Hepatocyte (in vitro differentiated cells): Measurements from ENCODE around the gene SLC34A1. TPM values are rescaled to one million over a fixed set of nuclear protein-coding genes. Genes with fewer than 3 reads are reported as not detected.

ENCODE experiments used
- DNase-seq: peaks from one replicate; pipeline ENCODE4 v3.0.0-alpha.2; 2016; ENCODE audit warnings: low spot score
- H2AFZ ChIP-seq: fragments of 200-600 bp; sonication (generic); 2 replicates; pipeline ENCODE4 v1.6.0; 2016; ENCODE audit warnings: antibody characterized with exemption, mild to moderate bottlenecking
- H3K27ac ChIP-seq: fragments of 200-600 bp; sonication (generic); 2 replicates; pipeline ENCODE4 v1.5.1; 2016; ENCODE audit warnings: mild to moderate bottlenecking
- H3K27me3 ChIP-seq: fragments of 200-600 bp; sonication (generic); 2 replicates; pipeline ENCODE4 v1.6.1; 2016
- H3K36me3 ChIP-seq: fragments of 200-600 bp; sonication (generic); replicated peaks from 2 replicates; pipeline ENCODE4 v1.5.1; 2016; ENCODE audit warnings: low read depth; ENCODE audit not compliant: insufficient read depth
- H3K4me1 ChIP-seq: fragments of 200-600 bp; sonication (generic); 2 replicates; pipeline ENCODE4 v1.5.1; 2016; ENCODE audit warnings: mild to moderate bottlenecking, moderate library complexity; ENCODE audit not compliant: insufficient read depth
- H3K4me2 ChIP-seq: fragments of 200-600 bp; sonication (generic); 2 replicates; pipeline ENCODE4 v1.6.0; 2016
- H3K4me3 ChIP-seq: fragments of 200-600 bp; sonication (generic); 2 replicates; pipeline ENCODE4 v1.5.1; 2016; ENCODE audit warnings: mild to moderate bottlenecking
- H3K79me2 ChIP-seq: fragments of 200-600 bp; sonication (generic); 2 replicates; pipeline ENCODE4 v1.6.0; 2017; ENCODE audit warnings: mild to moderate bottlenecking
- H3K9me2 ChIP-seq: fragments of 200-600 bp; sonication (generic); replicated peaks from 2 replicates; pipeline ENCODE4 v1.6.0; 2017; ENCODE audit warnings: mild to moderate bottlenecking; ENCODE audit not compliant: insufficient read depth
- H3K9me3 ChIP-seq: fragments of 200-600 bp; sonication (generic); 2 replicates; pipeline ENCODE4 v1.5.1; 2016; ENCODE audit warnings: low read depth, mild to moderate bottlenecking
- H4K20me1 ChIP-seq: fragments of 200-600 bp; sonication (generic); 2 replicates; pipeline ENCODE4 v1.6.0; 2016; ENCODE audit warnings: mild to moderate bottlenecking; ENCODE audit not compliant: insufficient read depth, poor library complexity, severe bottlenecking
- EZH2 ChIP-seq: fragments of 200-600 bp; sonication (generic); IDR thresholded peaks from 2 replicates; pipeline ENCODE4 v1.6.1; 2016; ENCODE audit warnings: antibody characterized with exemption, mild to moderate bottlenecking, borderline replicate concordance
- EZH2phosphoT487 ChIP-seq: fragments of 200-600 bp; sonication (generic); IDR thresholded peaks from one replicate; pipeline ENCODE4 v1.6.1; 2018; ENCODE audit warnings: antibody characterized with exemption, mild to moderate bottlenecking, low read depth, moderate library complexity; ENCODE audit not compliant: unreplicated experiment, severe bottlenecking
- WGBS: methylation state at CpG from one replicate; pipeline ENCODE4 v1.1.6; 2016; ENCODE audit warnings: low lambda C conversion rate; ENCODE audit errors: missing lambda C conversion rate; 5-methylcytosine and 5-hydroxymethylcytosine counted together
- polyA plus RNA-seq: library from polyadenylated mRNA; unstranded; fragments of >200 nt; fragmentation: Nextera tagmentation; extraction: Ambion mirVana; gene quantifications from 2 replicates; pipeline ENCODE4 v1.2.1, GENCODE V29; 2016
- total RNA-seq: library from RNA; depleted of rRNA; stranded (reverse); fragments of >200 nt; gene quantifications from 2 replicates; pipeline ENCODE4 v1.2.3, GENCODE V29; 2014
- TF ChIP-seq, protein P1 (sequence below): fragments of 200-600 bp; sonication (generic); IDR thresholded peaks from 2 replicates; pipeline ENCODE4 v1.5.1; 2016; ENCODE audit warnings: antibody characterized with exemption, mild to moderate bottlenecking; ENCODE audit not compliant: poor library complexity

SLC34A1 gene
- total and polyA plus RNA-seq, 2 experiments from 2014 or later = not detected

GRCh38 chr5:177432143-177432838, 48.1 kb downstream of the SLC34A1 start:
- no peak for DNase-seq
- Histone ChIP-seq H3K9me3 (no peaks in the 10 kb centered on the region), H3K4me1 (peaks cover 6% of the 10 kb centered on the region), H3K27ac (no peak overlapping the region), H3K4me3 (no peak overlapping the region), H3K9me2 (no peaks in the 10 kb centered on the region), H3K36me3 (no peaks in the 10 kb centered on the region), H3K4me2 (no peak overlapping the region), H4K20me1 (peaks cover 3% of the 10 kb centered on the region), H3K79me2 (peaks cover 24% of the 10 kb centered on the region), H2AFZ (no peak overlapping the region), H3K27me3 (no peaks in the 10 kb centered on the region)
- 97% methylated on average over 16 of the region's 18 CpGs for WGBS
- TF ChIP-seq, protein P1, sequence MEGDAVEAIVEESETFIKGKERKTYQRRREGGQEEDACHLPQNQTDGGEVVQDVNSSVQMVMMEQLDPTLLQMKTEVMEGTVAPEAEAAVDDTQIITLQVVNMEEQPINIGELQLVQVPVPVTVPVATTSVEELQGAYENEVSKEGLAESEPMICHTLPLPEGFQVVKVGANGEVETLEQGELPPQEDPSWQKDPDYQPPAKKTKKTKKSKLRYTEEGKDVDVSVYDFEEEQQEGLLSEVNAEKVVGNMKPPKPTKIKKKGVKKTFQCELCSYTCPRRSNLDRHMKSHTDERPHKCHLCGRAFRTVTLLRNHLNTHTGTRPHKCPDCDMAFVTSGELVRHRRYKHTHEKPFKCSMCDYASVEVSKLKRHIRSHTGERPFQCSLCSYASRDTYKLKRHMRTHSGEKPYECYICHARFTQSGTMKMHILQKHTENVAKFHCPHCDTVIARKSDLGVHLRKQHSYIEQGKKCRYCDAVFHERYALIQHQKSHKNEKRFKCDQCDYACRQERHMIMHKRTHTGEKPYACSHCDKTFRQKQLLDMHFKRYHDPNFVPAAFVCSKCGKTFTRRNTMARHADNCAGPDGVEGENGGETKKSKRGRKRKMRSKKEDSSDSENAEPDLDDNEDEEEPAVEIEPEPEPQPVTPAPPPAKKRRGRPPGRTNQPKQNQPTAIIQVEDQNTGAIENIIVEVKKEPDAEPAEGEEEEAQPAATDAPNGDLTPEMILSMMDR = no peak
- TF ChIP-seq EZH2 (no peak), EZH2phosphoT487 (no peak)

GRCh38 chr5:177432839-177433657, 48.8 kb downstream of the SLC34A1 start:
- Histone ChIP-seq H3K9me2 (no peaks in the 10 kb centered on the region), H3K27me3 (no peaks in the 10 kb centered on the region), H2AFZ (no peak overlapping the region), H3K4me1 (no peaks in the 10 kb centered on the region), H3K4me3 (no peak overlapping the region), H3K27ac (no peak overlapping the region), H3K4me2 (no peak overlapping the region), H4K20me1 (no peaks in the 10 kb centered on the region), H3K9me3 (no peaks in the 10 kb centered on the region), H3K79me2 (peaks cover 16% of the 10 kb centered on the region), H3K36me3 (no peaks in the 10 kb centered on the region)
- TF ChIP-seq EZH2phosphoT487 = no peak
- TF ChIP-seq, protein P1 = no peak
- no peak for TF ChIP-seq EZH2
- 94% methylated on average over 22 of the region's 25 CpGs for WGBS
- DNase-seq = no peak

DNA sequence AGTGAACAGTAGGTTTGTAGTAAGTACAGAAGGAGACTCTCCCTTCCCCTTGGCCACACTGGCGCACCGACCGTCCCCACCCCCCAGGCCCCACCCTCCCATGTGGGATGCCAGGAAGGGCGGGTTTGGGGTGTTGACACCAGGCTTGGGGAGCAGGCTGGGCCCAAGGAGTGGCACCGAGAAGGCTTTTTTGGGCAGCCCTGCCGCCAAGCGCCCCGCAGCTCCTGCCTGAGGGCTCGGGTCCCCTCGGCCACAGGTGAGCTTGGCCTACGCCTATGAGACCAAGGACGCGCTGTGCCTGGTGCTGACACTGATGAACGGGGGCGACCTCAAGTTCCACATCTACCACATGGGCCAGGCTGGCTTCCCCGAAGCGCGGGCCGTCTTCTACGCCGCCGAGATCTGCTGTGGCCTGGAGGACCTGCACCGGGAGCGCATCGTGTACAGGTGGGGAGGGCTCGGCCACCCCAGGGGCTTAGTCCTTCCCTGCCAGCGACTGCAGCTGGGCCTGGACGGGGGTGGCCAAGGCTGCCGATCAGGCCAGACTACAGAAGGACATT, 49.5 kb downstream of the SLC34A1 start:
- TF ChIP-seq, protein P1 = no peak
- TF ChIP-seq EZH2phosphoT487 (no peak), EZH2 (no peak)
- 96% methylated on average over 26 of the region's 29 CpGs for WGBS
- Histone ChIP-seq H3K27ac (no peak overlapping the region), H4K20me1 (no peaks in the 10 kb centered on the region), H3K27me3 (no peaks in the 10 kb centered on the region), H3K4me3 (no peak overlapping the region), H3K79me2 (peaks cover 10% of the 10 kb centered on the region), H3K4me1 (no peaks in the 10 kb centered on the region), H3K9me3 (no peaks in the 10 kb centered on the region), H2AFZ (no peak overlapping the region), H3K36me3 (no peaks in the 10 kb centered on the region), H3K4me2 (no peak overlapping the region), H3K9me2 (no peaks in the 10 kb centered on the region)
- no peak for DNase-seq
